AG09319 (cell line): ENCODE measurements around the gene CARD9.
A peak's percentile ranks its signal among the peaks of the same experiment; 100 is the strongest.
"Not testable (repeated sequence)": the region's sequence is repeated elsewhere in the genome, so short reads cannot be mapped to it uniquely, and the experiment has no call there.

Experiments used
- DNase-seq: peaks from one replicate; pipeline ENCODE4 v3.0.0-alpha.2; 2010; ENCODE audit warnings: low read depth; ENCODE audit errors: extremely low read depth
- CTCF ChIP-seq: IDR thresholded peaks from 2 replicates; pipeline ENCODE4 v1.5.1; 2011; ENCODE audit warnings: low read depth, mild to moderate bottlenecking, inconsistent platforms, low read length, moderate library complexity

Gene CARD9

GRCh38 chr9:136326761-136327303 lies 46.6 kb downstream of the CARD9 start:
- TF ChIP-seq CTCF = no peak
- no peak for DNase-seq

- peak; percentile 87 for DNase-seq
- TF ChIP-seq CTCF = no peak
These were observed 47.3 kb downstream of the CARD9 start for GRCh38 chr9:136326061-136326760.

GRCh38 chr9:136325358-136325757 lies 48.1 kb downstream of the CARD9 start:
- no peak for DNase-seq
- TF ChIP-seq CTCF = no peak

- no peak; the same call in 1 of the 2 replicates for TF ChIP-seq CTCF
- DNase-seq = no peak
These were observed 48.8 kb downstream of the CARD9 start for GRCh38 chr9:136324501-136325300.

- TF ChIP-seq CTCF = no peak
- DNase-seq = no peak
These were observed 50.1 kb downstream of the CARD9 start for GRCh38 chr9:136323371-136323789.

- no peak for TF ChIP-seq CTCF
- no peak for DNase-seq
These were observed 50.6 kb downstream of the CARD9 start for GRCh38 chr9:136322756-136323330.

- TF ChIP-seq CTCF = no peak
These were observed 51.9 kb downstream of the CARD9 start for GRCh38 chr9:136321561-136321960.

GRCh38 chr9:136320972-136321371 lies 52.5 kb downstream of the CARD9 start:
- DNase-seq = not testable (repeated sequence)

More at GRCh38 chr9:136321561-136321960, 51.9 kb downstream of the CARD9 start:
- DNase-seq = no peak

GRCh38 chr9:136319955-136320354 lies 53.5 kb downstream of the CARD9 start:
- not testable (repeated sequence) for DNase-seq

GRCh38 chr9:136319244-136319643 lies 54.2 kb downstream of the CARD9 start:
- DNase-seq = not testable (repeated sequence)
